ENCODE results near the gene CEACAM8. TPM values are rescaled to one million over a fixed set of nuclear protein-coding genes. Genes with fewer than 3 reads are reported as not detected.
A peak's percentile ranks its signal among the peaks of the same experiment; 100 is the strongest.

Gene CEACAM8
- total RNA-seq, 4 donors from 2014 or later = 0.32 to 1.5 TPM; not detected in 2

GRCh38 chr19:42569193-42569592 is 25.5 kb downstream of the CEACAM8 start:
- H3K36me3 ChIP-seq = no peaks in the 10 kb centered on the region
- intact Hi-C loops (cut with DNase I; ENCODE audit: low total_unique reads) (no loop called here), in situ Hi-C loops (cut with MboI; ENCODE audit: low pct_ligation_motif_present in 1 of 4, low pct_unique_long_range_greater_than_20kb in 1 of 4, low sequenced_read_pairs in 3 of 4) (no loop called here)
- WGBS, 2 donors (ENCODE audit: low coverage in 1 of 2) = 60 to 73% methylated on average over 1 to 2 of the region's 2 CpGs
- H3K9me3 ChIP-seq = no peaks in the 10 kb centered on the region
- H3K27me3 ChIP-seq = no peaks in the 10 kb centered on the region
- H3K4me1 ChIP-seq = peaks cover 0 to 11% (median 2%) of the 10 kb centered on the region in 4 donors
- H3K4me3 ChIP-seq = no peak overlapping the region
- no peak for TF ChIP-seq CTCF (IDR thresholded peaks at IDR 0.05)
- TF ChIP-seq EP300 (IDR thresholded peaks at IDR 0.05; ENCODE audit: low read depth) = no peak
- TF ChIP-seq POLR2AphosphoS5 (IDR thresholded peaks at IDR 0.05) = no peak
- TF ChIP-seq POLR2A (IDR thresholded peaks at IDR 0.05) = no peak
- H3K27ac ChIP-seq = no peak overlapping the region
- no peak for DNase-seq

GRCh38 chr19:42568006-42568405 is 26.7 kb downstream of the CEACAM8 start:
- intact Hi-C loops (cut with DNase I; ENCODE audit: low total_unique reads) = no loop called here
- in situ Hi-C loops (cut with MboI; ENCODE audit: low pct_ligation_motif_present in 1 of 4, low pct_unique_long_range_greater_than_20kb in 1 of 4, low sequenced_read_pairs in 3 of 4) = no loop called here
- TF ChIP-seq EP300 (IDR thresholded peaks at IDR 0.05; ENCODE audit: low read depth) (no peak), POLR2A (IDR thresholded peaks at IDR 0.05) (no peak)
- peaks cover 0 to 7% (median 0%) of the 10 kb centered on the region in 4 donors for H3K4me1 ChIP-seq
- WGBS, 2 donors (ENCODE audit: low coverage in 1 of 2) = 60 to 69% methylated on average over 3 to 4 of the region's 4 CpGs
- H3K36me3 ChIP-seq = no peaks in the 10 kb centered on the region
- no peak overlapping the region for H3K27ac ChIP-seq
- H3K4me3 ChIP-seq = no peak overlapping the region
- H3K9me3 ChIP-seq = no peaks in the 10 kb centered on the region
- H3K27me3 ChIP-seq = no peaks in the 10 kb centered on the region
- no peak for DNase-seq

- no peak for DNase-seq
- Histone ChIP-seq H3K36me3 (no peaks in the 10 kb centered on the region), H3K4me1 (peaks cover 0 to 7% (median 0%) of the 10 kb centered on the region in 4 donors), H3K27ac (no peak overlapping the region), H3K27me3 (no peaks in the 10 kb centered on the region), H3K4me3 (no peak overlapping the region), H3K9me3 (no peaks in the 10 kb centered on the region)
- 91 to 100% methylated on average over 1 to 4 of the region's 4 CpGs for WGBS, 2 donors (ENCODE audit: low coverage in 1 of 2)
- no peak for TF ChIP-seq EP300 (IDR thresholded peaks at IDR 0.05; ENCODE audit: low read depth)
- TF ChIP-seq POLR2A (IDR thresholded peaks at IDR 0.05) = no peak
- TF ChIP-seq CTCF (IDR thresholded peaks at IDR 0.05) = no peak
- TF ChIP-seq POLR2AphosphoS5 (IDR thresholded peaks at IDR 0.05) = no peak
- intact Hi-C loops (cut with DNase I; ENCODE audit: low total_unique reads) (no loop called here), in situ Hi-C loops (cut with MboI; ENCODE audit: low pct_ligation_motif_present in 1 of 4, low pct_unique_long_range_greater_than_20kb in 1 of 4, low sequenced_read_pairs in 3 of 4) (no loop called here)
Measured at GRCh38 chr19:42567567-42567966, 27.2 kb downstream of the CEACAM8 start.

- DNase-seq = peak; percentile 35
- H3K9me3 ChIP-seq = no peaks in the 10 kb centered on the region
- H3K27ac ChIP-seq = no peak overlapping the region
- in situ Hi-C loops (cut with MboI; ENCODE audit: low pct_ligation_motif_present in 1 of 4, low pct_unique_long_range_greater_than_20kb in 1 of 4, low sequenced_read_pairs in 3 of 4) = loop anchor here in 1 of 4 donors (5.0 kb wide), 1 partner anchor 34 kb away; no protein-coding TSS in a partner anchor
- 15 to 17% methylated on average over 7 of the region's 7 CpGs for WGBS, 2 donors (ENCODE audit: low coverage in 1 of 2)
- no peak overlapping the region for H3K4me3 ChIP-seq
- no peaks in the 10 kb centered on the region for H3K36me3 ChIP-seq
- TF ChIP-seq POLR2A (IDR thresholded peaks at IDR 0.05) (no peak), CTCF (IDR thresholded peaks at IDR 0.05) (peak; percentile 58 to 77 (median 60))
- intact Hi-C loops (cut with DNase I; ENCODE audit: low total_unique reads) = no loop called here
- peaks cover 14% of the 10 kb centered on the region for H3K27me3 ChIP-seq
- peaks cover 0 to 7% (median 0%) of the 10 kb centered on the region in 4 donors for H3K4me1 ChIP-seq
Measured at GRCh38 chr19:42563352-42564210, 31.1 kb downstream of the CEACAM8 start.

Measured in transverse colon (tissue), 4 donors.